Mesangial cell (primary cell): ENCODE data around the gene NPM1. TPM values are rescaled to one million over a fixed set of nuclear protein-coding genes. Genes with fewer than 3 reads are reported as not detected.

Experiments
- total RNA-seq: library from RNA; depleted of rRNA; stranded (reverse); fragments of >200 nt; gene quantifications from 2 replicates; pipeline ENCODE4 v1.2.3, GENCODE V29; 2015

NPM1 gene
- 621 and 828 TPM in 2 replicates for total RNA-seq

GRCh38 chr5:171387345-171387969 is at the start of gene NPM1:
Gene NPM1, plus strand, starts transcription at chr5:171387849. Its CDS starts 100 bp downstream, at chr5:171387949.

GRCh38 chr5:171418982-171419687 is 31.5 kb downstream of the NPM1 start, which contains the start of gene FGF18:
Gene FGF18, plus strand, starts transcription at chr5:171419647. Its CDS starts 553 bp downstream, at chr5:171420200.

Other genes starting within 250 kb of the NPM1 start
- not detected in 2 replicates for gene TLX3, start 78.6 kb upstream of the NPM1 start, total RNA-seq
- gene FGF18, start 31.8 kb downstream of the NPM1 start, total RNA-seq: 0.33 and 14.1 TPM in 2 replicates